Suprapubic skin (tissue), 4 donors: ENCODE data around the gene GARIN5A. TPM values are rescaled to one million over a fixed set of nuclear protein-coding genes. Genes with fewer than 3 reads are reported as not detected.
A peak's percentile ranks its signal among the peaks of the same experiment; 100 is the strongest.

Source experiments
- DNase-seq, 2 donors: peaks; one replicate each; pipeline ENCODE4 v3.0.0-alpha.2; 2019; ENCODE audit warnings: low spot score in 2 of 2
- H3K27ac ChIP-seq: fragments of 200-600 bp; sonication (generic); one replicate; pipeline ENCODE4 v1.5.1; 2019
- H3K27me3 ChIP-seq: fragments of 200-600 bp; sonication (generic); one replicate; pipeline ENCODE4 v1.5.1; 2019
- H3K36me3 ChIP-seq: fragments of 200-600 bp; sonication (generic); one replicate; pipeline ENCODE4 v1.5.1; 2019
- H3K4me1 ChIP-seq: fragments of 200-600 bp; sonication (generic); one replicate; pipeline ENCODE4 v1.5.1; 2019
- H3K4me3 ChIP-seq: fragments of 200-600 bp; sonication (generic); one replicate; pipeline ENCODE4 v1.5.1; 2019; ENCODE audit warnings: mild to moderate bottlenecking
- H3K9me3 ChIP-seq: fragments of 200-600 bp; sonication (generic); one replicate; pipeline ENCODE4 v1.5.1; 2019
- CTCF ChIP-seq, 2 donors: fragments of 200-600 bp in 1 of 2; fragments of 450-650 bp in 1 of 2; sonication (generic) in 1 of 2; IDR thresholded peaks; one replicate each; pipeline ENCODE4 v1.5.1; 2016 to 2019; ENCODE audit warnings: antibody characterized with exemption in 2 of 2, mild to moderate bottlenecking in 1 of 2, moderate library complexity in 1 of 2
- EP300 ChIP-seq: sonication (generic); formaldehyde crosslinking; IDR thresholded peaks from one replicate; pipeline ENCODE4 v1.6.1; 2017; ENCODE audit warnings: antibody characterized with exemption
- POLR2A ChIP-seq, 2 donors: fragments of 450-650 bp; IDR thresholded peaks; one replicate each; pipeline ENCODE4 v1.6.1; 2017; ENCODE audit warnings: antibody characterized with exemption in 2 of 2, mild to moderate bottlenecking in 2 of 2, moderate library complexity in 2 of 2
- POLR2AphosphoS5 ChIP-seq, 3 donors: sonication (generic); formaldehyde crosslinking; IDR thresholded peaks; one replicate each; pipeline ENCODE4 v1.6.1; 2017; ENCODE audit warnings: antibody characterized with exemption in 3 of 3
- WGBS: methylation state at CpG from one replicate; pipeline ENCODE4 v1.1.5; 2018; 5-methylcytosine and 5-hydroxymethylcytosine counted together
- total RNA-seq, 4 donors: library from RNA; depleted of rRNA; stranded (reverse); fragments of >200 nt; gene quantifications; one replicate each; pipeline ENCODE4 v1.1.0, GENCODE V29; 2016

GARIN5A gene
- total RNA-seq, 4 donors from 2014 or later, result 3.9 to 5.0 (median 4.2) TPM; not detected in 1

- Histone ChIP-seq H3K9me3 (no peaks in the 10 kb centered on the region), H3K27ac (peak within 1 kb of the TSS; percentile 67), H3K36me3 (peaks cover 2% of the 10 kb centered on the region), H3K4me3 (peak within 1 kb of the TSS; percentile 64), H3K27me3 (no peaks in the 10 kb centered on the region), H3K4me1 (peaks cover 19% of the 10 kb centered on the region)
- TF ChIP-seq POLR2A (IDR thresholded peaks at IDR 0.05), result peak in 1 of 2 donors; percentile 43
- no peak for TF ChIP-seq CTCF (IDR thresholded peaks at IDR 0.05)
- TF ChIP-seq POLR2AphosphoS5 (IDR thresholded peaks at IDR 0.05), result peak in 2 of 3 donors; percentile 72 to 91
- no peak for TF ChIP-seq EP300
- DNase-seq, result peak; percentile 99
- WGBS, result 2% methylated on average over 38 of the region's 69 CpGs
These were observed 34.6 kb upstream of the GARIN5A start, which contains the start of gene JOSD2 for GRCh38 chr19:50511069-50511822. JOSD2 (minus strand) TSS chr19:50511191; CDS start chr19:50510431, 760 bp downstream.

- TF ChIP-seq POLR2AphosphoS5 (IDR thresholded peaks at IDR 0.05) (no peak), CTCF (IDR thresholded peaks at IDR 0.05) (no peak), EP300 (no peak), POLR2A (IDR thresholded peaks at IDR 0.05) (no peak)
- 9% methylated on average over 3 of the region's 10 CpGs for WGBS
These were observed 34.0 kb upstream of the GARIN5A start for GRCh38 chr19:50510700-50511068.

DNA sequence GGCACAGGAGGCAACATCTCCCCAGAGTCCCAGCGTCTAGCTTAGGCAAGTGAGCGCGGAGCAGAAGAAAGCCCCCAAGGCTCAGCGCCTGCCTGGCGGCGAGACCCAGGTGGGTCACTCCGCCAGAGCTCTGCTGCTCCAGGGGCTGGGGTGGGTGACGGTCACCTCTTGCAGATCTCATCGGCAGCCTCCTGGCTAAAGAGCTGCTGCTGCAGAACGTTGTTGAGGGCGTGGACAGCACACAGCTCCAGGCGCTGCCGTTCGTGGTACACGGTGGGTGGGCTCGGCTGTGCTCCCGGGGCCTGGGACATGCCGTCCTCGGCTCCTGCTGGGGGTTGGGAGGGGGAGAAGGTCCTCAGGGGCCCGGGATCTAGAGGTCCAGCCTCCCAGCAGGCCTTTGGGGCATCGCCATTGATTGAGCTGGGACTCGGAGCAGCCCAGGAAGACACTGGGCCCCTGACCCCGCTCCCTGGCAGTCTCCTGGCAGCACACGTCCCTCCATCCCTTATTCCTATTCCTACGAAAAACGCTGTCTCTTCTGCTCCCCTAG is 33.5 kb upstream of the GARIN5A start:
- TF ChIP-seq CTCF (IDR thresholded peaks at IDR 0.05) (no peak), POLR2A (IDR thresholded peaks at IDR 0.05) (no peak), POLR2AphosphoS5 (IDR thresholded peaks at IDR 0.05) (no peak), EP300 (no peak)
- no peaks in the 10 kb centered on the region for H3K9me3 ChIP-seq
- H3K27ac ChIP-seq, result peak overlapping the region; percentile 67
- peaks cover 19% of the 10 kb centered on the region for H3K4me1 ChIP-seq
- DNase-seq, result peak; percentile 69 to 71
- H3K4me3 ChIP-seq, result peak overlapping the region; percentile 64
- peaks cover 6% of the 10 kb centered on the region for H3K36me3 ChIP-seq
- H3K27me3 ChIP-seq, result no peaks in the 10 kb centered on the region
- 60% methylated on average over 13 of the region's 26 CpGs for WGBS

More at GRCh38 chr19:50510700-50511068, 34.0 kb upstream of the GARIN5A start:
- Histone ChIP-seq H3K27ac (peak overlapping the region; percentile 67), H3K27me3 (no peaks in the 10 kb centered on the region), H3K9me3 (no peaks in the 10 kb centered on the region), H3K4me3 (peak overlapping the region; percentile 64), H3K36me3 (peaks cover 6% of the 10 kb centered on the region), H3K4me1 (peaks cover 19% of the 10 kb centered on the region)
- no peak for DNase-seq

- peaks cover 6% of the 10 kb centered on the region for H3K36me3 ChIP-seq
- 84% methylated on average over 11 of the region's 11 CpGs for WGBS
- peak in 1 of 2 donors; percentile 26 for DNase-seq
- H3K9me3 ChIP-seq, result no peaks in the 10 kb centered on the region
- no peak for TF ChIP-seq CTCF (IDR thresholded peaks at IDR 0.05)
- no peak for TF ChIP-seq POLR2AphosphoS5 (IDR thresholded peaks at IDR 0.05)
- TF ChIP-seq POLR2A (IDR thresholded peaks at IDR 0.05), result no peak
- peaks cover 19% of the 10 kb centered on the region for H3K4me1 ChIP-seq
- H3K4me3 ChIP-seq, result no peak overlapping the region
- no peak overlapping the region for H3K27ac ChIP-seq
- H3K27me3 ChIP-seq, result no peaks in the 10 kb centered on the region
These were observed 32.7 kb upstream of the GARIN5A start for GRCh38 chr19:50509366-50509765.

- H3K36me3 ChIP-seq, result peaks cover 6% of the 10 kb centered on the region
- no peaks in the 10 kb centered on the region for H3K9me3 ChIP-seq
- 82% methylated on average over 3 of the region's 3 CpGs for WGBS
- H3K4me3 ChIP-seq, result no peak overlapping the region
- no peaks in the 10 kb centered on the region for H3K27me3 ChIP-seq
- no peak for TF ChIP-seq POLR2AphosphoS5 (IDR thresholded peaks at IDR 0.05)
- DNase-seq, result no peak
- no peak overlapping the region for H3K27ac ChIP-seq
- H3K4me1 ChIP-seq, result peaks cover 19% of the 10 kb centered on the region
These were observed 32.2 kb upstream of the GARIN5A start for GRCh38 chr19:50508843-50509190.
